ENCODE data around the gene COL8A1. TPM values are rescaled to one million over a fixed set of nuclear protein-coding genes. Genes with fewer than 3 reads are reported as not detected.

Gene COL8A1
- polyA plus RNA-seq, 3 donors = not detected

DNA sequence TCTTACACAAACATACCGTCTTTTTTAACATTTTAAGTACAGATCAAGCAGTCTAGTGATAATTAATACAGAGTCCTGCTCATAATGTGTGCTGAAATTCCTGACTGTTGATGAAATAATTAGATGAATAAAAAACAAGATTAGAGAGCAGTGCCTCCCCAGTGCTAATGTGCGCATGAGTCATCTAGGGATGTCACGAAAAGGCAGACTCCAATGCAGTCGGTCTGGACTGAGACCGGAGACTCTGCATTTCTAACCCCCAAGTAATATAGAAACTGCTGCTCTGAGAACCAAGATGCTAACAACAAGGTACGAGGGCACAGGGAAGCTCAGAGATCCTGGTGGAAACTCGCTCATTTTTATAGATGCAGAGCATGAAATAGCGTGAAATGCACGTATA lies 61.4 kb downstream of the COL8A1 start:
- no peak overlapping the region for H3K9ac ChIP-seq (ENCODE audit: insufficient read depth, low read length, poor library complexity, severe bottlenecking)
- peaks cover 0 to 2% (median 2%) of the 10 kb centered on the region in 3 donors for H3K27me3 Mint-ChIP-seq (ENCODE audit: low read depth in 3 of 3)
- H3K36me3 ChIP-seq (replicated peaks in 1 of 2; ENCODE audit: control insufficient read depth in 1 of 2, insufficient read depth in 2 of 2, low read length in 2 of 2) = no peaks in the 10 kb centered on the region
- no peaks in the 10 kb centered on the region for H3K27me3 ChIP-seq (ENCODE audit: control insufficient read depth in 2 of 2, insufficient read depth in 2 of 2, low read length in 2 of 2)
- H3K27ac Mint-ChIP-seq = no peak overlapping the region
- no peaks in the 10 kb centered on the region for H3K4me1 ChIP-seq (ENCODE audit: control insufficient read depth in 1 of 2, insufficient read depth in 2 of 2, low read length in 2 of 2)
- TF ChIP-seq, protein P1, sequence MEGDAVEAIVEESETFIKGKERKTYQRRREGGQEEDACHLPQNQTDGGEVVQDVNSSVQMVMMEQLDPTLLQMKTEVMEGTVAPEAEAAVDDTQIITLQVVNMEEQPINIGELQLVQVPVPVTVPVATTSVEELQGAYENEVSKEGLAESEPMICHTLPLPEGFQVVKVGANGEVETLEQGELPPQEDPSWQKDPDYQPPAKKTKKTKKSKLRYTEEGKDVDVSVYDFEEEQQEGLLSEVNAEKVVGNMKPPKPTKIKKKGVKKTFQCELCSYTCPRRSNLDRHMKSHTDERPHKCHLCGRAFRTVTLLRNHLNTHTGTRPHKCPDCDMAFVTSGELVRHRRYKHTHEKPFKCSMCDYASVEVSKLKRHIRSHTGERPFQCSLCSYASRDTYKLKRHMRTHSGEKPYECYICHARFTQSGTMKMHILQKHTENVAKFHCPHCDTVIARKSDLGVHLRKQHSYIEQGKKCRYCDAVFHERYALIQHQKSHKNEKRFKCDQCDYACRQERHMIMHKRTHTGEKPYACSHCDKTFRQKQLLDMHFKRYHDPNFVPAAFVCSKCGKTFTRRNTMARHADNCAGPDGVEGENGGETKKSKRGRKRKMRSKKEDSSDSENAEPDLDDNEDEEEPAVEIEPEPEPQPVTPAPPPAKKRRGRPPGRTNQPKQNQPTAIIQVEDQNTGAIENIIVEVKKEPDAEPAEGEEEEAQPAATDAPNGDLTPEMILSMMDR (IDR thresholded peaks at IDR 0.05) = no peak
- WGBS (ENCODE audit: insufficient coverage) = 94% methylated on average over 8 of the region's 9 CpGs
- no peaks in the 10 kb centered on the region for H3K79me2 ChIP-seq (ENCODE audit: insufficient read depth, low read length)
- no peaks in the 10 kb centered on the region for H4K20me1 ChIP-seq (ENCODE audit: insufficient read depth, low read length)
- H3K4me3 Mint-ChIP-seq = no peak overlapping the region
- H2AFZ ChIP-seq (ENCODE audit: insufficient read depth, low read depth, low read length, poor library complexity, severe bottlenecking) = no peak overlapping the region
- no peak overlapping the region for H3K27ac ChIP-seq (ENCODE audit: low read depth in 1 of 2, low read length in 2 of 2)
- DNase-seq = no peak
- no peak overlapping the region for H3K4me2 ChIP-seq (replicated peaks; ENCODE audit: extremely low read depth, low read length, poor library complexity, severe bottlenecking)
- intact Hi-C loops (cut with micrococcal nuclease) = no loop called here
- H3K4me1 Mint-ChIP-seq = no peaks in the 10 kb centered on the region
- no peaks in the 10 kb centered on the region for H3K9me3 ChIP-seq (replicated peaks in 1 of 2; ENCODE audit: control insufficient read depth in 1 of 2, insufficient read depth in 1 of 2, low read length in 2 of 2)
- H3K36me3 Mint-ChIP-seq = no peaks in the 10 kb centered on the region
- H3K4me3 ChIP-seq (replicated peaks in 1 of 3; ENCODE audit: low read depth in 2 of 3, low read length in 3 of 3) = no peak overlapping the region
- peaks cover 0 to 5% (median 2%) of the 10 kb centered on the region in 7 donors for H3K9me3 Mint-ChIP-seq

DNA sequence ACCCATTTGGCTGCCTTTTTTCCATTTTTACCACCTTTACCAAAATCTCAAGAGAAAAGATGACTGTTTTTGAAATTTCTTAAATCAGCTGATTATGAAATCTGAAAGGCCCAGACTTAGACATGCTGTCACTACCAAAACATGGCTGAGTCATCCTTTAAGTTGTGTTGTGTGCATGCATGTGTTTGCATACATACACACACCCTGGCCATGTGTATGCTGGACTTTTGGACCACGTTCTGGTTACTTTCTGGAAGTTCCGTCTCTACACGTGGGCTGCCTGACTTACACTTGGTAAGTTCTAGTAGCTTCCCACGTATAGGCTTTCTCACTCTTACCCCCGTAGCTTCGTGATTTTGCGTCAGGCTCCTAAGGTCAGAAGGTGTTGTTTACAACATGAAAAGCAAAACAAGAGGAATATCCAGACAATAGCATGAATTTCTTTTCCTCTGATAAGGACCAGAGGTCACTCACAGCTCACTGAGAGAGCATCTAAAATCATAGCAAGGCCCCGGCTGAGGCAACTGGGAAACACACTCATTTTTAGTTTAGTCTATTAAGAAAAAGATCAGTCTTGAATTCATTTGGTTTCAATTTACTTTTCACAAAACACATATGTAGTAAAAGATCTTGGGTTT lies 62.4 kb downstream of the COL8A1 start:
- H3K36me3 Mint-ChIP-seq = no peaks in the 10 kb centered on the region
- DNase-seq = no peak
- TF ChIP-seq, protein P1 (IDR thresholded peaks at IDR 0.05) = no peak
- peaks cover 0 to 2% (median 0%) of the 10 kb centered on the region in 3 donors for H3K27me3 Mint-ChIP-seq (ENCODE audit: low read depth in 3 of 3)
- Histone ChIP-seq H2AFZ (ENCODE audit: insufficient read depth, low read depth, low read length, poor library complexity, severe bottlenecking) (no peak overlapping the region), H3K27me3 (ENCODE audit: control insufficient read depth in 2 of 2, insufficient read depth in 2 of 2, low read length in 2 of 2) (no peaks in the 10 kb centered on the region), H3K79me2 (ENCODE audit: insufficient read depth, low read length) (no peaks in the 10 kb centered on the region), H4K20me1 (ENCODE audit: insufficient read depth, low read length) (no peaks in the 10 kb centered on the region), H3K27ac (ENCODE audit: low read depth in 1 of 2, low read length in 2 of 2) (no peak overlapping the region), H3K9ac (ENCODE audit: insufficient read depth, low read length, poor library complexity, severe bottlenecking) (no peak overlapping the region), H3K4me2 (replicated peaks; ENCODE audit: extremely low read depth, low read length, poor library complexity, severe bottlenecking) (no peak overlapping the region), H3K4me3 (replicated peaks in 1 of 3; ENCODE audit: low read depth in 2 of 3, low read length in 3 of 3) (no peak overlapping the region), H3K4me1 (ENCODE audit: control insufficient read depth in 1 of 2, insufficient read depth in 2 of 2, low read length in 2 of 2) (no peaks in the 10 kb centered on the region), H3K9me3 (replicated peaks in 1 of 2; ENCODE audit: control insufficient read depth in 1 of 2, insufficient read depth in 1 of 2, low read length in 2 of 2) (no peaks in the 10 kb centered on the region), H3K36me3 (replicated peaks in 1 of 2; ENCODE audit: control insufficient read depth in 1 of 2, insufficient read depth in 2 of 2, low read length in 2 of 2) (no peaks in the 10 kb centered on the region)
- H3K27ac Mint-ChIP-seq = no peak overlapping the region
- WGBS (ENCODE audit: insufficient coverage) = 98% methylated on average over 7 of the region's 8 CpGs
- intact Hi-C loops (cut with micrococcal nuclease) = no loop called here
- no peaks in the 10 kb centered on the region for H3K4me1 Mint-ChIP-seq
- H3K4me3 Mint-ChIP-seq = no peak overlapping the region
- H3K9me3 Mint-ChIP-seq = peaks cover 0 to 5% (median 2%) of the 10 kb centered on the region in 7 donors
